Brain pericyte (primary cell): Measurements from ENCODE around the gene TEX54.
A peak's percentile ranks its signal among the peaks of the same experiment; 100 is the strongest.

ENCODE experiments used
- DNase-seq: peaks from one replicate; pipeline ENCODE4 v3.0.0-alpha.2; 2012; ENCODE audit warnings: low read depth, low spot score

The TEX54 gene

DNA sequence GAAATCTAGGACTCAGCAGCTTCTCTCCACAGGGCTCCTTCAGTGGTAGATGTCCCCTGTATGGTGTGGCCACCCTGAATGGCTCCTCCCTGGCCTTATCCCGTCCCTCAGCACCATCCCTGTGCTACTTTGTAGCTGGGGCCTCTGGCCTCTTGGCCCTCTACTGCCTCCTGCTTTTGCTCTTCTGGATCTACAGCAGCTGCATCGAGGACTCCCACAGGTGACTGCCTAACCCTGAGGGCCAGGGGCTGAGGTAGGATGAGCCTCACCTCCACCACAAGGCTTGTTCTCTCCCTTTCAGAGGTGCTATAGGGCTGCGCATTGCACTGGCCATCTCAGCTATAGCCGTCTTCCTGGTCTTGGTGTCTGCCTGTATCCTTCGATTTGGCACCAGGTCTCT is 43.6 kb downstream of the TEX54 start:
- no peak for DNase-seq

DNA sequence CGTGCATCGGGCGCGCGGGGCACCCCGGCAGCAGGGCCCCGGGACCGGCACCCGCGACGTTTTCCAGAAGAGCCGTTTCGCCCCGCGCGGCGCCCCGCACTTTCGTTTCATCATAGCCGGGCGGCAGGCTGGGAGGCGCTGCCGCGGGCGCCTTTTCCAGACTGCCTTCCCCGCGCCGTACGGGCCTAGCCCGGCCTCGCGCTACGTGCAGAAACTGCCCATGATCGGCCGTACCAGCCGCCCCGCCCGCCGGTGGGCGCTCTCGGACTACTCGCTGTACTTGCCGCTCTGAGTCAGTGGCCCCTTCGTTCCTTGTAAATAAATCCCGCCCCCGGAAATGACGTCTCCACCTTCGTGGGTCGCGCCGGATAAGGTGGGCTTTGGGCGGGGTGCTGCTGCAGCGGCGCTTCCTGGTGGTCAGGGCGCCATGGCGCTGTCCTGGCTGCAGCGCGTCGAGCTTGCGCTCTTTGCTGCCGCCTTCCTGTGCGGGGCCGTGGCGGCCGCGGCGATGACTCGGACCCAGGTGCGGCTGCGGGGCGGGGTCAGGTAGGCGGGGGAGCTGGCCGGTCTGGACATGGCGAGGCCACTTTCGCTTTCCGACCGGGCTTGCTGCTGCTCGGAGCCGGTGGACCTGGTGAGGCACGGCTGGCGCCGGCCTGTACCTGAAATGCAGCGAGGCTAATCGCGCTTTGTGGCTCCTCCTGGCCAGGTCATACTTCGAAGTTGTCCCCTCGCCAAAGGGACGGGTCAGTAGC is 45.5 kb downstream of the TEX54 start, which contains the start of gene TMEM179B:
Gene TMEM179B (plus strand): TSS at position 398 of the 755 bp plus-strand sequence. CDS start 30 bp downstream, at position 428.
- DNase-seq = peak; percentile 91

DNA sequence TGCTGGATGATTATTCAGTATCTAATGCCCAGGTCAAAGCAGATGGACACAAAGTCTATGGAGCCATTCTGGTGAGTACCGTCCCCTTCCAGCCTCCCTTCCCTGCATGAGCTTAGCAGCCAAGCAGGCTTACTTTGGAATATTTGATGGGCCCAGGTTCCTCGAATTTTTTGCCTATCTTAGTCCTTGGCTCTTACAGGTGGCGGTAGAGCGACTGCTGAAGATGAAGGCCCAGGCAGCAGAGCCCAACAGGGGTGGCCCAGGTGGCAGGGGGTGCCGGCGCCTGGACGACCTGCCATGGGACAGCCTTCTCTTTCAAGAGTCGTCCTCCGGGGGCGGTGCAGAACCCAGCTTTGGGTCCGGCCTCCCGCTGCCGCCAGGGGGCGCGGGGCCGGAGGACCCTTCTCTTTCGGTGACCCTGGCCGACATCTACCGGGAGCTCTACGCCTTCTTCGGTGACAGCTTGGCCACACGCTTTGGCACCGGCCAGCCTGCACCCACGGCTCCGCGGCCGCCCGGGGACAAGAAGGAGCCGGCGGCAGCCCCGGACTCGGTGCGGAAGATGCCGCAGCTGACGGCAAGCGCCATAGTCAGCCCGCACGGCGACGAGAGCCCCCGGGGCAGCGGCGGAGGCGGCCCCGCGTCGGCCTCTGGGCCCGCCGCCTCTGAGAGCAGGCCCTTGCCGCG is 46.2 kb downstream of the TEX54 start:
- peak; percentile 42 for DNase-seq

DNA sequence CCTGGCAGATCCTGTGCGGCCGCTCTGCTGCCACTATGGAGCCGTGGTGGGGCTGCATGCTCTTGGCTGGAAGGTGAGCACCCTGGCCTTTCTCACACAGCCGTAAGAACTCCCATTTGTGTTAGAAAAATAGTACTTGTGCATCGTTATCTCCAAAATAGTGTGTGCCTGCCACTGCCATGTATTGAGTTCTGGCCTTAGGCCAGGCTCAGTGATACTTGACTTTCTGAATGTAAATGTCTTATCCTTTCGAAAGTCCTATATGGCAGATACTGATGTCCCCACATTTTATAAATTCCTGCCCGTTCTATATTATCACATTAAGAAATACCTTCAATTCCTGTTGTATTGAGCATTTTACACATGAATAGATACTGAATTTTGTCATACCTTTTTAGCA is 49.9 kb downstream of the TEX54 start:
- no peak for DNase-seq
